LNCAP (cell line): ENCODE results near the gene RFX4.

Experiments used
- TF ChIP-seq, protein P1 (sequence below): fragments of 450-650 bp; IDR thresholded peaks from 2 replicates; pipeline ENCODE4 v1.5.1; 2017; ENCODE audit warnings: mild to moderate bottlenecking

Gene RFX4

GRCh38 chr12:106705971-106706370 lies 123.2 kb downstream of the RFX4 start:
- TF ChIP-seq, protein P1, sequence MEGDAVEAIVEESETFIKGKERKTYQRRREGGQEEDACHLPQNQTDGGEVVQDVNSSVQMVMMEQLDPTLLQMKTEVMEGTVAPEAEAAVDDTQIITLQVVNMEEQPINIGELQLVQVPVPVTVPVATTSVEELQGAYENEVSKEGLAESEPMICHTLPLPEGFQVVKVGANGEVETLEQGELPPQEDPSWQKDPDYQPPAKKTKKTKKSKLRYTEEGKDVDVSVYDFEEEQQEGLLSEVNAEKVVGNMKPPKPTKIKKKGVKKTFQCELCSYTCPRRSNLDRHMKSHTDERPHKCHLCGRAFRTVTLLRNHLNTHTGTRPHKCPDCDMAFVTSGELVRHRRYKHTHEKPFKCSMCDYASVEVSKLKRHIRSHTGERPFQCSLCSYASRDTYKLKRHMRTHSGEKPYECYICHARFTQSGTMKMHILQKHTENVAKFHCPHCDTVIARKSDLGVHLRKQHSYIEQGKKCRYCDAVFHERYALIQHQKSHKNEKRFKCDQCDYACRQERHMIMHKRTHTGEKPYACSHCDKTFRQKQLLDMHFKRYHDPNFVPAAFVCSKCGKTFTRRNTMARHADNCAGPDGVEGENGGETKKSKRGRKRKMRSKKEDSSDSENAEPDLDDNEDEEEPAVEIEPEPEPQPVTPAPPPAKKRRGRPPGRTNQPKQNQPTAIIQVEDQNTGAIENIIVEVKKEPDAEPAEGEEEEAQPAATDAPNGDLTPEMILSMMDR, result no peak

DNA sequence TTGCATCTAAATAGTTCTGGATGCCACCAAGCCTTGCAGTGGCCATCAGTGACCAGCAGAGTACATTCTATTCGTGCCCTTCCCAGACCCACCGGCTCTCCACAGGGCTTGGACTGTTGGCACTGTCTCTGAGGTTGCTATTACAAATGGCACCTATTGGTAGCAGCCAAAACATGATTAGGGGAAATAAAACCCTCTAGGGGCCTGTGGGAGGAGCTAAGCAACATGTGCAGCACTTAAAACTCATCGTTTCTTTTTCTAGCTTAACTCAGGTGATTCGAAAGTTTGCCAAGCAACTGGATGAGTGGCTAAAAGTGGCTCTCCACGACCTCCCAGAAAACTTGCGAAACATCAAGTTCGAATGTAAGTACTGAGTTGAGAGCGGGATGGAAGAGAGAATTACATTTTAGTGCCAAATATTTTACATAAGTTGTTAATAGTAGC lies 126.3 kb downstream of the RFX4 start:
- TF ChIP-seq, protein P1, result no peak

DNA sequence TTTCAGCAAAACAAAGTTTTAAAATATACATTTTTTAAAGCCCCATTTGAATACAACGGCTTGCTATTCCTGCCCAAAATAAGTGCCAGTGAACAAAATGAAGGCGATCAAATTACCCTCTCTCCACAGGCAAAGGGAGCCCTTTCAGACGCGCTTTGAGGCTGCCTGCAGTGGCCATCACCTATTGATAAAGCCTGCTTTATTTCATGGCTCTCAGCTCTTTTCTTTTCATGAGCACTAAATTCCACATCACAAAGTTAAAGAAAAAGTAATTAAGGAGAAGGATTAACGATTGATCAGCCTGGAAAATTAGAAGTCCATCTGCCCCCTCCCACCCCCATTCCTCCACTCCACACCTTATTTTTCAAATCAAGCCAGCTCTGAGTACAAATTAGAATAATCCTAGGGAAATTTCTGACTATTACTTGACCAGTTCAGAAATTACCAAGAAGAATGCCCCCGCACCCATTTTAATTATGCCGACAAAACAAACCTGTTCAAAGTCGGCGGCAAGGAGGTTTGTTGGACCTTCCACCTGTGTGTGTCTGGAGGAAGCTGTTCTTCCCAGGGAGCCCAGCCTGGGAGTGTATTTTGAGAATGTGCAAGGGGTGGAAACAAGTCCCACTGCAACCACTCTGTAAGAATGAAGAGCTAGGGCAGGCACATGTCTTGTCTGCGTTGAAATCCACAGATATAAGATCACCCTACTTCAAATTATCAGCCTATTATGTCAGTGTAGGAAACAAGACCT lies 127.5 kb downstream of the RFX4 start:
- TF ChIP-seq, protein P1, result no peak

GRCh38 chr12:106711316-106711715 lies 128.5 kb downstream of the RFX4 start:
- TF ChIP-seq, protein P1, result no peak

GRCh38 chr12:106712768-106713167 lies 130.0 kb downstream of the RFX4 start:
- TF ChIP-seq, protein P1, result no peak

- TF ChIP-seq, protein P1, result no peak
Observed at GRCh38 chr12:106714926-106715325, 132.1 kb downstream of the RFX4 start.

GRCh38 chr12:106715582-106715981 lies 132.8 kb downstream of the RFX4 start:
- TF ChIP-seq, protein P1, result no peak
